ENCODE results near the gene TRAF2.
"Not testable (repeated sequence)": the region's sequence is repeated elsewhere in the genome, so short reads cannot be mapped to it uniquely, and the experiment has no call there.

TRAF2 gene

GRCh38 chr9:136867917-136868316, 18.4 kb upstream of the TRAF2 start:
- no peaks in the 10 kb centered on the region for H3K9me3 ChIP-seq (replicated peaks; ENCODE audit: insufficient read depth, low read length)
- no peaks in the 10 kb centered on the region for H3K9me2 ChIP-seq (replicated peaks; ENCODE audit: insufficient read depth, low read length)
- H3K79me2 ChIP-seq (ENCODE audit: low read length) = peaks cover 31% of the 10 kb centered on the region
- no peak overlapping the region for H2AFZ ChIP-seq (ENCODE audit: low read length)
- peaks cover 7% of the 10 kb centered on the region; the same call in 1 of the 2 replicates for H3K4me1 ChIP-seq (ENCODE audit: low read length)
- H3K4me3 ChIP-seq (ENCODE audit: low read length) = no peak overlapping the region
- no peak overlapping the region for H3K4me2 ChIP-seq (ENCODE audit: low read depth, low read length)
- H3K27me3 ChIP-seq (replicated peaks; ENCODE audit: insufficient read depth, low read length) = no peaks in the 10 kb centered on the region
- H4K20me1 ChIP-seq (ENCODE audit: insufficient read depth, low read length) = no peaks in the 10 kb centered on the region
- no peak overlapping the region for H3K9ac ChIP-seq (ENCODE audit: low read length)
- TF ChIP-seq CTCF (IDR thresholded peaks at IDR 0.05; ENCODE audit: low read length) (no peak), EZH2phosphoT487 (IDR thresholded peaks at IDR 0.05; ENCODE audit: low read length) (no peak), EZH2 (optimal IDR thresholded peaks at IDR 0.05; ENCODE audit: low read depth, low read length) (no peak)
- no peak for DNase-seq
- no peak overlapping the region for H3K27ac ChIP-seq (ENCODE audit: low read length)
- H3K36me3 ChIP-seq (replicated peaks; ENCODE audit: insufficient read depth, low read length) = no peaks in the 10 kb centered on the region; the same call in 1 of the 2 replicates
- no peaks in the 10 kb centered on the region for H3F3A ChIP-seq (ENCODE audit: insufficient read depth, low read length)

- Histone ChIP-seq H3K4me3 (ENCODE audit: low read length) (no peak overlapping the region), H2AFZ (ENCODE audit: low read length) (no peak overlapping the region), H3K4me1 (ENCODE audit: low read length) (peaks cover 7% of the 10 kb centered on the region; the same call in 1 of the 2 replicates), H3K4me2 (ENCODE audit: low read depth, low read length) (no peak overlapping the region), H4K20me1 (ENCODE audit: insufficient read depth, low read length) (no peaks in the 10 kb centered on the region), H3K27me3 (replicated peaks; ENCODE audit: insufficient read depth, low read length) (no peaks in the 10 kb centered on the region), H3F3A (ENCODE audit: insufficient read depth, low read length) (no peaks in the 10 kb centered on the region), H3K9me3 (replicated peaks; ENCODE audit: insufficient read depth, low read length) (no peaks in the 10 kb centered on the region), H3K36me3 (replicated peaks; ENCODE audit: insufficient read depth, low read length) (no peaks in the 10 kb centered on the region; the same call in 1 of the 2 replicates), H3K9me2 (replicated peaks; ENCODE audit: insufficient read depth, low read length) (no peaks in the 10 kb centered on the region), H3K9ac (ENCODE audit: low read length) (no peak overlapping the region), H3K79me2 (ENCODE audit: low read length) (peaks cover 23% of the 10 kb centered on the region), H3K27ac (ENCODE audit: low read length) (no peak overlapping the region)
- no peak for DNase-seq
- no peak for TF ChIP-seq EZH2 (optimal IDR thresholded peaks at IDR 0.05; ENCODE audit: low read depth, low read length)
Observed at GRCh38 chr9:136868644-136869043, 17.7 kb upstream of the TRAF2 start.

- not testable (repeated sequence) for H3K4me2 ChIP-seq (ENCODE audit: low read depth, low read length); DNase-seq; H3K36me3 ChIP-seq (replicated peaks; ENCODE audit: insufficient read depth, low read length); H4K20me1 ChIP-seq (ENCODE audit: insufficient read depth, low read length); H3K9me2 ChIP-seq (replicated peaks; ENCODE audit: insufficient read depth, low read length); H3K9me3 ChIP-seq (replicated peaks; ENCODE audit: insufficient read depth, low read length); H3K9ac ChIP-seq (ENCODE audit: low read length); H3K27me3 ChIP-seq (replicated peaks; ENCODE audit: insufficient read depth, low read length); H3K27ac ChIP-seq (ENCODE audit: low read length); H2AFZ ChIP-seq (ENCODE audit: low read length); H3K4me1 ChIP-seq (ENCODE audit: low read length); H3F3A ChIP-seq (ENCODE audit: insufficient read depth, low read length); H3K4me3 ChIP-seq (ENCODE audit: low read length)
- peaks cover 15% of the 10 kb centered on the region for H3K79me2 ChIP-seq (ENCODE audit: low read length)
Observed at GRCh38 chr9:136869611-136870010, 16.7 kb upstream of the TRAF2 start.

DNA sequence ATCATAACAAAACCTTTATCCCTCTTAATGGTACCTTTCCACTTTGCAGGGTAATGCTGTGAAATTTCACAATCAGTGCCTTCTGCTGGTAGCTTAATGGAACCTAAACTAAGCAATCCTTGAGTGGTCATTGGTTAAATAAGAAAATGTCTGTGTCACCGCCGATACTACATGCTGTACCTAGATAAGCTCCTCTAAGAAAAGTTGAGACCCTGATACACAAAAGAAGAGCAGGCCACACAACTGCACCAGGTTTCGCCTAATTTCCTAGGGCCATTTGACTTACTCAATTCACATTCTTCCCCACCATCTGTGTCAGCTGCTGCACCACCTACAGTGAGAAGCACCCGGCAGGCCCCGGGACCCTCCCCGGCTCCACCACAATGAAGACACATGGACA, 11.2 kb upstream of the TRAF2 start:
- no peaks in the 10 kb centered on the region for H3K27me3 ChIP-seq (replicated peaks; ENCODE audit: insufficient read depth, low read length)
- no peak overlapping the region for H2AFZ ChIP-seq (ENCODE audit: low read length)
- no peak overlapping the region for H3K4me3 ChIP-seq (ENCODE audit: low read length)
- H3K27ac ChIP-seq (ENCODE audit: low read length) = no peak overlapping the region
- H4K20me1 ChIP-seq (ENCODE audit: insufficient read depth, low read length) = no peaks in the 10 kb centered on the region
- H3K4me2 ChIP-seq (ENCODE audit: low read depth, low read length) = no peak overlapping the region
- no peaks in the 10 kb centered on the region for H3K9me3 ChIP-seq (replicated peaks; ENCODE audit: insufficient read depth, low read length)
- TF ChIP-seq CTCF (IDR thresholded peaks at IDR 0.05; ENCODE audit: low read length) = no peak
- H3K36me3 ChIP-seq (replicated peaks; ENCODE audit: insufficient read depth, low read length) = no peaks in the 10 kb centered on the region
- no peaks in the 10 kb centered on the region for H3F3A ChIP-seq (ENCODE audit: insufficient read depth, low read length)
- DNase-seq = no peak
- no peaks in the 10 kb centered on the region for H3K9me2 ChIP-seq (replicated peaks; ENCODE audit: insufficient read depth, low read length)
- H3K79me2 ChIP-seq (ENCODE audit: low read length) = no peaks in the 10 kb centered on the region
- no peak overlapping the region for H3K9ac ChIP-seq (ENCODE audit: low read length)
- H3K4me1 ChIP-seq (ENCODE audit: low read length) = no peaks in the 10 kb centered on the region

Measured in MM.1S (cell line).